Mammary microvascular endothelial cell (primary cell): ENCODE results near the gene CRISPLD2. TPM values are rescaled to one million over a fixed set of nuclear protein-coding genes. Genes with fewer than 3 reads are reported as not detected.

Experiments
- total RNA-seq: library from RNA; depleted of rRNA; stranded (reverse); fragments of >200 nt; gene quantifications from 2 replicates; pipeline ENCODE4 v1.2.3, GENCODE V29; 2015

CRISPLD2 gene
- total RNA-seq, result 0.20 and 0.25 TPM in 2 replicates

GRCh38 chr16:84819644-84820304 lies at the start of gene CRISPLD2:
TSS of gene CRISPLD2 (plus strand) at chr16:84819985. CDS start at chr16:84838496, 18,511 bp downstream.

Other genes with a start within 250 kb of the CRISPLD2 start
- 326 and 349 TPM in 2 replicates for gene COTL1, start 201.9 kb upstream of the CRISPLD2 start, total RNA-seq
- gene KLHL36, start 171.5 kb upstream of the CRISPLD2 start, total RNA-seq, result 33.8 and 35.4 TPM in 2 replicates
- gene USP10, start 120.0 kb upstream of the CRISPLD2 start, total RNA-seq, result 57.2 and 67.8 TPM in 2 replicates
- gene ZDHHC7, start 191.6 kb downstream of the CRISPLD2 start, total RNA-seq, result 53.0 and 58.0 TPM in 2 replicates
- 5.3 and 6.0 TPM in 2 replicates for gene KIAA0513, start 207.8 kb downstream of the CRISPLD2 start, total RNA-seq